Neural crest cell (in vitro differentiated cells): Measurements from ENCODE around the gene GPC6. TPM values are rescaled to one million over a fixed set of nuclear protein-coding genes. Genes with fewer than 3 reads are reported as not detected.

Source experiments
- DNase-seq: peaks from one replicate; pipeline ENCODE4 v3.0.0; 2021; ENCODE audit warnings: low read depth, mixed read lengths, low spot score
- H3K27ac Mint-ChIP-seq: one replicate; pipeline ENCODE4 v1.8.0; 2021; ENCODE audit warnings: mild to moderate bottlenecking, mixed read lengths; ENCODE audit not compliant: unreplicated experiment
- H3K27me3 Mint-ChIP-seq: 2 replicates; pipeline ENCODE4 v1.8.0; 2021; ENCODE audit warnings: low read depth, mild to moderate bottlenecking, mixed read lengths
- H3K36me3 Mint-ChIP-seq: 2 replicates; pipeline ENCODE4 v1.8.0; 2021; ENCODE audit warnings: low read depth, mild to moderate bottlenecking, mixed read lengths
- H3K4me1 Mint-ChIP-seq: 2 replicates; pipeline ENCODE4 v1.8.0; 2021; ENCODE audit warnings: mixed read lengths
- H3K4me3 Mint-ChIP-seq: one replicate; pipeline ENCODE4 v1.8.0; 2021; ENCODE audit warnings: mild to moderate bottlenecking, mixed read lengths
- H3K9me3 Mint-ChIP-seq: 2 replicates; pipeline ENCODE4 v1.8.0; 2021; ENCODE audit warnings: mixed read lengths
- CTCF ChIP-seq: fragments of 200-600 bp; sonication (generic); conservative IDR thresholded peaks from 2 replicates; pipeline ENCODE4 v1.5.0; 2021; ENCODE audit warnings: antibody characterized with exemption, mild to moderate bottlenecking
- total RNA-seq: library from RNA; stranded (reverse); gene quantifications from 2 replicates; pipeline ENCODE4 v1.2.1, GENCODE V29; 2021

The GPC6 gene
- total RNA-seq, 1 donor from 2014 or later: 13.4 TPM

- Mint-ChIP-seq H3K4me1 (peaks cover 16% of the 10 kb centered on the region), H3K4me3 (no peak overlapping the region), H3K36me3 (no peaks in the 10 kb centered on the region), H3K27me3 (no peaks in the 10 kb centered on the region), H3K27ac (no peak overlapping the region), H3K9me3 (no peaks in the 10 kb centered on the region)
- no peak for DNase-seq
- TF ChIP-seq CTCF: no peak
Observed at GRCh38 chr13:93217721-93218261, 8.8 kb upstream of the GPC6 start.

GRCh38 chr13:93218583-93218982 is 8.0 kb upstream of the GPC6 start:
- no peak for TF ChIP-seq CTCF
- Mint-ChIP-seq H3K27me3 (no peaks in the 10 kb centered on the region), H3K9me3 (no peaks in the 10 kb centered on the region), H3K36me3 (no peaks in the 10 kb centered on the region), H3K4me3 (no peak overlapping the region), H3K27ac (no peak overlapping the region), H3K4me1 (peaks cover 24% of the 10 kb centered on the region)
- no peak for DNase-seq

GRCh38 chr13:93220073-93220472 is 6.5 kb upstream of the GPC6 start:
- Mint-ChIP-seq H3K4me3 (no peak overlapping the region), H3K4me1 (peaks cover 33% of the 10 kb centered on the region), H3K36me3 (no peaks in the 10 kb centered on the region), H3K27ac (no peak overlapping the region), H3K9me3 (no peaks in the 10 kb centered on the region), H3K27me3 (no peaks in the 10 kb centered on the region)
- no peak for TF ChIP-seq CTCF
- DNase-seq: no peak

- DNase-seq: no peak
- Mint-ChIP-seq H3K4me1 (peaks cover 43% of the 10 kb centered on the region), H3K27me3 (no peaks in the 10 kb centered on the region), H3K9me3 (no peaks in the 10 kb centered on the region), H3K4me3 (peak overlapping the region; percentile 65), H3K27ac (no peak overlapping the region), H3K36me3 (no peaks in the 10 kb centered on the region)
- TF ChIP-seq CTCF: no peak
Observed at GRCh38 chr13:93222976-93223375, 3.6 kb upstream of the GPC6 start.

GRCh38 chr13:93224535-93224934 is 2.1 kb upstream of the GPC6 start:
- no peak overlapping the region for H3K4me3 Mint-ChIP-seq
- no peak overlapping the region for H3K27ac Mint-ChIP-seq
- H3K27me3 Mint-ChIP-seq: no peaks in the 10 kb centered on the region
- peaks cover 52% of the 10 kb centered on the region for H3K4me1 Mint-ChIP-seq
- no peaks in the 10 kb centered on the region for H3K36me3 Mint-ChIP-seq
- DNase-seq: no peak
- H3K9me3 Mint-ChIP-seq: no peaks in the 10 kb centered on the region
- TF ChIP-seq CTCF: no peak
